ENCODE measurements around the gene MNX1.

MNX1 gene

GRCh38 chr7:156966387-156966786, 44.1 kb downstream of the MNX1 start:
- DNase-seq, result no peak

GRCh38 chr7:156964971-156965370, 45.5 kb downstream of the MNX1 start:
- DNase-seq, result no peak

DNA sequence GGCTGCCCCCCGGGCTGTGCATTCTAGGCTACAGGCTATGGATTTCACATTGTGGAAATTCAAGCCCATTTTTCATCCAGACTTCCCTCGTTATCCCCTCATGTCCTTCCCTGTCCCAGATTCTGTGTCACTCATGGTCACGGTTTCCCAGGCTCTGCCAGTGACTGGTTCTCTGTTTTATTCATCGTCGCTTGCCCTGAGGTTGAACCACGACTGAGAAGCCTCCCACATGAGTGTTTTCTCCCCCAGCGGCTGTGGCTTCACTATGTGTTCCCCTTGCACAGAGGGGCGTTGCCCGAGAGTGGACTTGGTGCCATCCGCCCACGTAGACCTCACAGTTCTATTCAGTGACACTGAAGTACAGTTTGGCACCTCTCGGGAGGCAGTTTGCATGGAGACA, 47.0 kb downstream of the MNX1 start:
- no peak for DNase-seq

- no peak for DNase-seq
Measured at GRCh38 chr7:156962897-156963296, 47.6 kb downstream of the MNX1 start.

DNA sequence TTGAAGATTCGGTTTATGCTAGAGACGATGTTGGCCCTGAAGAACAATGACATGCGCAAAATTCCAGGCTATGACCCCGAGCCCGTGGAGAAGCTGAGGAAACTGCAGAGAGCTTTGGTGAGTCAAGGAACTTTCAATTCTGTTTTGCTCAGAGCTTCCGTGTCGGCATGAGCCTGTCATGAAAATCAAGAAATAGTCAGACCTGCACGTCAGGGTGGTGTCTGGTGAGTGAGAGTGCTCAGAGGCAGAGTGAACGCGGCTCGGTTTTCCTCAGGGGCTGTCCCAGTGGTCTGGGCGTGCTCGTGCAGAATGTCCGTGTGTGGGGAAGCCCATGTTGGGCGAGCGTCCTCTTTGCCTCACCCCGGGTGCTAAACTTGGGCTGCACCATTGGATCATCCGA, 48.3 kb downstream of the MNX1 start:
- DNase-seq, result no peak

- no peak for DNase-seq
Measured at GRCh38 chr7:156956727-156957126, 53.7 kb downstream of the MNX1 start.

- DNase-seq, result no peak
Measured at GRCh38 chr7:156954941-156955340, 55.5 kb downstream of the MNX1 start.

All from activated CD8-positive, alpha-beta memory T cell treated with anti-CD3 and anti-CD28 coated beads, Interleukin-2, amount 50 U/mL, for 4 hours (primary cell).